Measurements from ENCODE around the gene LGI2.

LGI2 gene

GRCh38 chr4:24979554-24979953 lies 51.2 kb downstream of the LGI2 start:
- Histone ChIP-seq H3K9me2 (replicated peaks; ENCODE audit: insufficient read depth, low read length) (no peaks in the 10 kb centered on the region), H3K9ac (ENCODE audit: low read length) (no peak overlapping the region), H4K20me1 (ENCODE audit: low read depth, low read length) (no peaks in the 10 kb centered on the region), H3F3A (ENCODE audit: insufficient read depth) (no peaks in the 10 kb centered on the region), H2AFZ (ENCODE audit: low read depth, low read length, severe bottlenecking) (no peak overlapping the region), H3K4me2 (ENCODE audit: low read depth, low read length, poor library complexity, severe bottlenecking) (no peak overlapping the region), H3K27ac (ENCODE audit: low read depth, low read length) (no peak overlapping the region), H3K9me3 (ENCODE audit: insufficient read depth, low read length) (no peaks in the 10 kb centered on the region), H3K4me3 (ENCODE audit: insufficient read depth, low read length, poor library complexity, severe bottlenecking) (no peak overlapping the region), H3K79me2 (ENCODE audit: insufficient read depth, low read length) (no peaks in the 10 kb centered on the region), H3K27me3 (ENCODE audit: low read length) (no peaks in the 10 kb centered on the region), H3K36me3 (ENCODE audit: low read length) (no peaks in the 10 kb centered on the region)
- TF ChIP-seq CTCF (IDR thresholded peaks at IDR 0.05; ENCODE audit: insufficient read depth, low read length, poor library complexity, severe bottlenecking) (no peak), EZH2phosphoT487 (conservative IDR thresholded peaks at IDR 0.05; ENCODE audit: low read length) (no peak)

GRCh38 chr4:24978291-24979075 lies 52.3 kb downstream of the LGI2 start:
- Histone ChIP-seq H3K9me3 (ENCODE audit: insufficient read depth, low read length) (no peaks in the 10 kb centered on the region), H3K27ac (ENCODE audit: low read depth, low read length) (no peak overlapping the region), H3K79me2 (ENCODE audit: insufficient read depth, low read length) (no peaks in the 10 kb centered on the region), H3K27me3 (ENCODE audit: low read length) (no peaks in the 10 kb centered on the region), H3K36me3 (ENCODE audit: low read length) (no peaks in the 10 kb centered on the region), H3K9ac (ENCODE audit: low read length) (no peak overlapping the region), H3K4me2 (ENCODE audit: low read depth, low read length, poor library complexity, severe bottlenecking) (no peak overlapping the region), H3K4me3 (ENCODE audit: insufficient read depth, low read length, poor library complexity, severe bottlenecking) (no peak overlapping the region), H2AFZ (ENCODE audit: low read depth, low read length, severe bottlenecking) (no peak overlapping the region), H3K9me2 (replicated peaks; ENCODE audit: insufficient read depth, low read length) (no peaks in the 10 kb centered on the region), H3F3A (ENCODE audit: insufficient read depth) (no peaks in the 10 kb centered on the region), H4K20me1 (ENCODE audit: low read depth, low read length) (no peaks in the 10 kb centered on the region)
- TF ChIP-seq CTCF (IDR thresholded peaks at IDR 0.05; ENCODE audit: insufficient read depth, low read length, poor library complexity, severe bottlenecking): no peak
- TF ChIP-seq EZH2phosphoT487 (conservative IDR thresholded peaks at IDR 0.05; ENCODE audit: low read length): no peak

GRCh38 chr4:24975510-24975909 lies 55.2 kb downstream of the LGI2 start:
- Histone ChIP-seq H3K36me3 (ENCODE audit: low read length) (no peaks in the 10 kb centered on the region), H3K4me2 (ENCODE audit: low read depth, low read length, poor library complexity, severe bottlenecking) (no peak overlapping the region), H3K9ac (ENCODE audit: low read length) (no peak overlapping the region), H2AFZ (ENCODE audit: low read depth, low read length, severe bottlenecking) (no peak overlapping the region), H3K79me2 (ENCODE audit: insufficient read depth, low read length) (no peaks in the 10 kb centered on the region), H3K4me3 (ENCODE audit: insufficient read depth, low read length, poor library complexity, severe bottlenecking) (no peak overlapping the region), H3K27ac (ENCODE audit: low read depth, low read length) (no peak overlapping the region), H3F3A (ENCODE audit: insufficient read depth) (no peaks in the 10 kb centered on the region), H3K9me3 (ENCODE audit: insufficient read depth, low read length) (no peaks in the 10 kb centered on the region), H4K20me1 (ENCODE audit: low read depth, low read length) (no peaks in the 10 kb centered on the region), H3K9me2 (replicated peaks; ENCODE audit: insufficient read depth, low read length) (no peaks in the 10 kb centered on the region), H3K27me3 (ENCODE audit: low read length) (no peaks in the 10 kb centered on the region)
- TF ChIP-seq CTCF (IDR thresholded peaks at IDR 0.05; ENCODE audit: insufficient read depth, low read length, poor library complexity, severe bottlenecking): no peak
- no peak for TF ChIP-seq EZH2phosphoT487 (conservative IDR thresholded peaks at IDR 0.05; ENCODE audit: low read length)

Measured in SU-DHL-6 (cell line).